Measurements from ENCODE around the gene CACHD1.

DNA sequence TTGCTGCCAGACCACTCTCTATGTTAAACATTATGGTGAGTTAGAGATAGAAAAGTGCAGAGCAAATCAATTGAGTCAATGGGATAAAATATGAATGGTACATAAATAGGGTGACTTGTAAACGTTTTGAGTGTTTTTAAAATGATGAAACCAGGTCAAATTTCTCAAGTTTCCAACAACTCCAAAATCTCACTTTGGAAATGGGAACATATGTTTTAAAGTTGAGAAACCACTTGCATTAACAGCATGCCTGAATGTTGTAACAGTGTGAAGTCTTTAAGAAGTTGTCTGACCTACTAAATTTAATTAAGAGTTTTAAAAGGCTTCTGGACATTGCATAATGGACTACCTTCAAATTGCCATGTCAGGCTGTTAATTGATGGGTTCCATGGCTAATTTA is 241.3 kb downstream of the CACHD1 start:
- no peak for TF ChIP-seq POLR2AphosphoS5 (IDR thresholded peaks at IDR 0.05)
- TF ChIP-seq, protein P1, sequence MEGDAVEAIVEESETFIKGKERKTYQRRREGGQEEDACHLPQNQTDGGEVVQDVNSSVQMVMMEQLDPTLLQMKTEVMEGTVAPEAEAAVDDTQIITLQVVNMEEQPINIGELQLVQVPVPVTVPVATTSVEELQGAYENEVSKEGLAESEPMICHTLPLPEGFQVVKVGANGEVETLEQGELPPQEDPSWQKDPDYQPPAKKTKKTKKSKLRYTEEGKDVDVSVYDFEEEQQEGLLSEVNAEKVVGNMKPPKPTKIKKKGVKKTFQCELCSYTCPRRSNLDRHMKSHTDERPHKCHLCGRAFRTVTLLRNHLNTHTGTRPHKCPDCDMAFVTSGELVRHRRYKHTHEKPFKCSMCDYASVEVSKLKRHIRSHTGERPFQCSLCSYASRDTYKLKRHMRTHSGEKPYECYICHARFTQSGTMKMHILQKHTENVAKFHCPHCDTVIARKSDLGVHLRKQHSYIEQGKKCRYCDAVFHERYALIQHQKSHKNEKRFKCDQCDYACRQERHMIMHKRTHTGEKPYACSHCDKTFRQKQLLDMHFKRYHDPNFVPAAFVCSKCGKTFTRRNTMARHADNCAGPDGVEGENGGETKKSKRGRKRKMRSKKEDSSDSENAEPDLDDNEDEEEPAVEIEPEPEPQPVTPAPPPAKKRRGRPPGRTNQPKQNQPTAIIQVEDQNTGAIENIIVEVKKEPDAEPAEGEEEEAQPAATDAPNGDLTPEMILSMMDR (IDR thresholded peaks at IDR 0.05), result no peak
- TF ChIP-seq POLR2A (IDR thresholded peaks at IDR 0.05), result no peak

All from prostate gland (tissue), 2 donors.